Endothelial cell of umbilical vein (primary cell): ENCODE results near the gene GRID1. TPM values are rescaled to one million over a fixed set of nuclear protein-coding genes. Genes with fewer than 3 reads are reported as not detected.

Experiments used
- BruUV-seq: library from RNA; stranded (reverse); fragments of 400-500 nt; replicated peaks from 2 replicates; lab custom pipeline; 2021; lab: Mats Ljungman, UMichigan
- CTCF ChIA-PET: fragments of 300-600, 350-600 bp; sonication (Branson Sonifier 250); formaldehyde crosslinking; loops from one replicate; lab custom pipeline; 2021; ENCODE audit warnings: antibody characterized with exemption, inconsistent platforms; lab: Charles Lee
- POLR2A ChIA-PET: fragments of 300-600, 350-600 bp; sonication (Branson Sonifier 250); formaldehyde crosslinking; loops from one replicate; lab custom pipeline; 2021; ENCODE audit warnings: antibody characterized with exemption, inconsistent platforms; lab: Charles Lee
- DNase-seq: peaks from one replicate; pipeline ENCODE4 v3.0.0-alpha.2; 2011; ENCODE audit warnings: low read depth, low spot score
- FAIRE-seq: peaks from 2 replicates; lab custom pipeline; 2011; peaks lifted over from hg19 to GRCh38; lab: Jason Lieb, UNC
- H2AFZ ChIP-seq: 2 replicates; pipeline ENCODE4 v1.6.0; 2012; ENCODE audit warnings: low read depth, low read length, control low read depth, inconsistent platforms
- H3K27ac ChIP-seq: 2 replicates; pipeline ENCODE4 v1.5.1; 2011; ENCODE audit warnings: low read depth, mild to moderate bottlenecking, control low read depth, low read length, moderate library complexity; ENCODE audit not compliant: insufficient read depth
- H3K27me3 ChIP-seq, 2 experiments: 2 replicates each; pipeline versions ENCODE4 v1.6.0 to v1.6.1; 2011; ENCODE audit warnings: low read length in 2 of 2, mixed read lengths in 1 of 2; ENCODE audit not compliant: control insufficient read depth in 2 of 2, insufficient read depth in 2 of 2
- H3K36me3 ChIP-seq, 2 experiments: 2 replicates in 1 of 2; 3 replicates in 1 of 2; pipeline ENCODE4 v1.5.1; 2011; ENCODE audit warnings: low read length in 2 of 2, mild to moderate bottlenecking in 1 of 2, moderate library complexity in 1 of 2; ENCODE audit not compliant: control insufficient read depth in 2 of 2, insufficient read depth in 2 of 2; ENCODE audit errors: extremely low read depth in 1 of 2
- H3K4me1 ChIP-seq: 3 replicates; pipeline ENCODE4 v1.5.1; 2011; ENCODE audit warnings: mild to moderate bottlenecking, low read length; ENCODE audit not compliant: control insufficient read depth, insufficient read depth; ENCODE audit errors: extremely low read depth
- H3K4me2 ChIP-seq: 2 replicates; pipeline ENCODE4 v1.6.1; 2011; ENCODE audit warnings: low read length, control low read depth, mixed read lengths; ENCODE audit not compliant: insufficient read depth
- H3K4me3 ChIP-seq, 3 experiments: fragments of 200-600 bp in 1 of 3; sonication (generic), shearing (Covaris generic) in 1 of 3; replicated peaks in 1 of 3; 2 replicates each; pipeline ENCODE4 v1.5.1; 2011 to 2016; ENCODE audit warnings: control low read depth in 3 of 3, low read length in 3 of 3, mild to moderate bottlenecking in 2 of 3, inconsistent platforms in 1 of 3, low read depth in 1 of 3, moderate library complexity in 1 of 3; ENCODE audit not compliant: insufficient read depth in 1 of 3
- H3K79me2 ChIP-seq: 2 replicates; pipeline ENCODE4 v1.6.0; 2012; ENCODE audit warnings: low read length, inconsistent platforms; ENCODE audit not compliant: control insufficient read depth, insufficient read depth
- H3K9ac ChIP-seq: replicated peaks from 2 replicates; pipeline ENCODE3; 2011; ENCODE audit warnings: low read length, control low read depth; ENCODE audit not compliant: insufficient read depth; ENCODE audit errors: extremely low read depth
- H3K9me1 ChIP-seq: replicated peaks from 3 replicates; pipeline ENCODE4 v1.6.0; 2011; ENCODE audit warnings: mild to moderate bottlenecking, low read length; ENCODE audit not compliant: control insufficient read depth, insufficient read depth; ENCODE audit errors: extremely low read depth
- H3K9me3 ChIP-seq: replicated peaks from 2 replicates; pipeline ENCODE4 v1.5.1; 2012; ENCODE audit warnings: low read length, inconsistent platforms; ENCODE audit not compliant: control insufficient read depth, insufficient read depth
- H4K20me1 ChIP-seq: replicated peaks from 2 replicates; pipeline ENCODE3; 2011; ENCODE audit warnings: mild to moderate bottlenecking, low read length; ENCODE audit not compliant: control insufficient read depth, insufficient read depth; ENCODE audit errors: extremely low read depth
- EZH2 ChIP-seq: IDR thresholded peaks from 2 replicates; pipeline ENCODE4 v1.6.1; 2012; ENCODE audit warnings: borderline replicate concordance, low read depth, mild to moderate bottlenecking, moderate library complexity, low read length, inconsistent platforms; ENCODE audit not compliant: severe bottlenecking
- FOS ChIP-seq: IDR thresholded peaks from 2 replicates; pipeline ENCODE4 v1.6.1; 2011; ENCODE audit warnings: mild to moderate bottlenecking, low read length, moderate library complexity, borderline replicate concordance; ENCODE audit not compliant: insufficient read depth
- GATA2 ChIP-seq: IDR thresholded peaks from 2 replicates; pipeline ENCODE4 v1.7.0; 2011; ENCODE audit warnings: low read depth, mild to moderate bottlenecking, moderate library complexity, mixed read lengths, low read length; ENCODE audit not compliant: insufficient read length, insufficient read depth
- JUN ChIP-seq: IDR thresholded peaks from 2 replicates; pipeline ENCODE4 v1.6.1; 2011; ENCODE audit warnings: borderline replicate concordance, low read depth; ENCODE audit not compliant: insufficient read length, insufficient read depth
- MAX ChIP-seq: IDR thresholded peaks from 2 replicates; pipeline ENCODE4 v1.6.1; 2011; ENCODE audit not compliant: insufficient read depth, insufficient read length
- MYC ChIP-seq: IDR thresholded peaks from one replicate; pipeline ENCODE4 v1.6.1; 2011; ENCODE audit warnings: mild to moderate bottlenecking, low read depth, low read length
- POLR2A ChIP-seq: IDR thresholded peaks from 2 replicates; pipeline ENCODE4 v1.6.1; 2012; ENCODE audit warnings: low read depth, mild to moderate bottlenecking, control low read depth, low read length
- POLR2AphosphoS5 ChIP-seq: IDR thresholded peaks from 2 replicates; pipeline ENCODE4 v1.6.1; 2012; ENCODE audit warnings: low read depth, mild to moderate bottlenecking, control low read depth, low read length, moderate library complexity; ENCODE audit not compliant: insufficient read depth
- dilution Hi-C: fragments of 300-500 bp; cut with MboI; formaldehyde crosslinking; loops from one replicate; pipeline ENCODE4 v1.15.0; 2019; ENCODE audit warnings: low sequenced_read_pairs; ENCODE audit not compliant: extremely low pct_ligation_motif_present
- intact Hi-C: fragments of 100-400 bp; cut with micrococcal nuclease; formaldehyde crosslinking; loops from one replicate; pipeline ENCODE4 v1.10.0; 2022
- polyA plus RNA-seq, 4 experiments: library from polyadenylated mRNA; depleted of rRNA in 3 of 4; stranded (reverse) in 3 of 4; unstranded in 1 of 4; fragments of >200 nt; gene quantifications; 2 replicates each; pipeline versions ENCODE4 v1.2.1 to v1.2.3, GENCODE V29; 2011 to 2012; ENCODE audit warnings: missing spikeins in 1 of 4
- total RNA-seq: library from RNA; stranded (reverse); gene quantifications from 2 replicates; pipeline ENCODE4 v1.2.3, GENCODE V29; 2021

The GRID1 gene
- total and polyA plus RNA-seq, 2 donors (not counting 3 experiments of a cell fraction or from before 2014, with no cell fraction given): not detected

- Histone ChIP-seq H3K4me2 (no peak overlapping the region), H3K9me1 (no peaks in the 10 kb centered on the region), H3K9me3 (peaks cover 2% of the 10 kb centered on the region), H3K4me1 (no peaks in the 10 kb centered on the region), H3K36me3 (no peaks in the 10 kb centered on the region), H4K20me1 (no peaks in the 10 kb centered on the region), H3K27ac (no peak overlapping the region), H3K9ac (no peak overlapping the region), H3K79me2 (no peaks in the 10 kb centered on the region), H3K4me3 (no peak overlapping the region), H3K27me3 (no peaks in the 10 kb centered on the region), H2AFZ (no peak overlapping the region)
- ChIA-PET CTCF (no interaction called here), POLR2A (no interaction called here)
- FAIRE-seq: no peak
- dilution Hi-C loops (no loop called here), intact Hi-C loops (no loop called here)
- no peak for DNase-seq
- TF ChIP-seq POLR2A (no peak), JUN (no peak), MAX (no peak), POLR2AphosphoS5 (no peak), GATA2 (no peak), EZH2 (no peak)
- no TSS peak for BruUV-seq
Observed at GRCh38 chr10:86013568-86013967, 353.0 kb downstream of the GRID1 start.

DNA sequence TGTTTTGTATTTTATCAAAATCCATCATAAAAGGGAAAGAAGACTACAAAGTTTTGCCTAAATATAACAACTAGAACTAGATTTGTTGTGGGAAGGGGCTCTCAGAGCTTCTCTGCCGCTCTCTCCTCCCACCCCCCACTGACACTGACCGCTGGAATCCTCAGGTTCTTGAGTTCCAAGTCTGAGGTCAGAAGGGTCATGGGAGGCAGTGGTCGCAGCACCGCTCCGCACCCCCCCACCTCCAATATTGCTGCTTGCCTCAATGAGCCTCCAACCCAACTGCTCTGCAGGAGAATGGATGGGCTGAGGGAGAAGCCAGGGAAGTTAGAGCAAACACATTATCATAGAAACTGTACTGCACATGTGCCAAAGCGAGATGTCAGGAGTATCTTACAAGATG, 359.4 kb downstream of the GRID1 start:
- H3K27ac ChIP-seq: no peak overlapping the region
- no peak for TF ChIP-seq FOS
- TF ChIP-seq JUN: no peak
- TF ChIP-seq EZH2: no peak
- TF ChIP-seq GATA2: no peak
- TF ChIP-seq MYC: no peak
- TF ChIP-seq POLR2A: no peak
- no peak for TF ChIP-seq MAX
- no peaks in the 10 kb centered on the region for H3K4me1 ChIP-seq
- dilution Hi-C loops (no loop called here), intact Hi-C loops (no loop called here)
- DNase-seq (no peak), FAIRE-seq (no peak)
- H3K9ac ChIP-seq: no peak overlapping the region
- H3K79me2 ChIP-seq: no peaks in the 10 kb centered on the region
- H3K9me3 ChIP-seq: no peaks in the 10 kb centered on the region
- H3K9me1 ChIP-seq: no peaks in the 10 kb centered on the region
- H3K4me3 ChIP-seq: no peak overlapping the region
- H4K20me1 ChIP-seq: no peaks in the 10 kb centered on the region
- H3K27me3 ChIP-seq: no peaks in the 10 kb centered on the region
- no TSS peak for BruUV-seq
- ChIA-PET CTCF (no interaction called here), POLR2A (no interaction called here)
- no peak overlapping the region for H2AFZ ChIP-seq
- no peaks in the 10 kb centered on the region for H3K36me3 ChIP-seq
- no peak overlapping the region for H3K4me2 ChIP-seq
